ENCODE measurements around the gene PRCD.
"Not testable (repeated sequence)": the region's sequence is repeated elsewhere in the genome, so short reads cannot be mapped to it uniquely, and the experiment has no call there.

The PRCD gene

DNA sequence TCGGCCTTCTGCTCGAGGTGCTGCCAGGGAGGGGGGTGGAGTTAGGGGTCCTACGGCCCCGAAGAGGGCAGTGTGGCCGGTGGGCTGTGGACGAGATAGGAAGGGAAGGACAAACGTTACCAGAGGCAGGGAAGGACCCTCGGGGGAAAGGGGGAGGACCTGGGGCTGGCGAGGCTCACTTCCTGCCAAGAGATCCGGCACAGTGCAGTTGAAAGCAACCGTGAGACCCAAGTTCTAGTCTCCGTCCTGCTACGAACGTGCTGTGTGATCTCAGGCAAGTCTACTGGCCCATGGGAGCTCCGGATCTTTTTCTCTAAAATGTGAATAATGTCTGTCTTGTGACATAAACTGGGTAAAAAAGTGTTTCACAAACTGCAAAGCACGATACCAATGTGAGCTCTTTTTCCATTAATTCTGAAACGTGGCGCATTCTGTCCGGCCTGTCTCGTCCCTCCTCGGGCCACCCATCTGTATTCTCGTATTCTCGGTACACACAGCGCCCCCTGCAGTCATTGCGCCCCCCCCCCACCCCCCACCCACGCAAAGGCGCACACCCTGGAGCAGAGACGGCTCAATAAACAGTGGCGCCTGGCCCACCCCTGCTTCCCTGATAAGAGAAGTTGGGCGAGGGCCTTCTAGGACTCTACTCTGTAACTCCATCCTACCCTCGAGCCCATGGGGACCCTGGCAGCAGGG is 11.2 kb upstream of the PRCD start:
- no peak for FAIRE-seq

DNA sequence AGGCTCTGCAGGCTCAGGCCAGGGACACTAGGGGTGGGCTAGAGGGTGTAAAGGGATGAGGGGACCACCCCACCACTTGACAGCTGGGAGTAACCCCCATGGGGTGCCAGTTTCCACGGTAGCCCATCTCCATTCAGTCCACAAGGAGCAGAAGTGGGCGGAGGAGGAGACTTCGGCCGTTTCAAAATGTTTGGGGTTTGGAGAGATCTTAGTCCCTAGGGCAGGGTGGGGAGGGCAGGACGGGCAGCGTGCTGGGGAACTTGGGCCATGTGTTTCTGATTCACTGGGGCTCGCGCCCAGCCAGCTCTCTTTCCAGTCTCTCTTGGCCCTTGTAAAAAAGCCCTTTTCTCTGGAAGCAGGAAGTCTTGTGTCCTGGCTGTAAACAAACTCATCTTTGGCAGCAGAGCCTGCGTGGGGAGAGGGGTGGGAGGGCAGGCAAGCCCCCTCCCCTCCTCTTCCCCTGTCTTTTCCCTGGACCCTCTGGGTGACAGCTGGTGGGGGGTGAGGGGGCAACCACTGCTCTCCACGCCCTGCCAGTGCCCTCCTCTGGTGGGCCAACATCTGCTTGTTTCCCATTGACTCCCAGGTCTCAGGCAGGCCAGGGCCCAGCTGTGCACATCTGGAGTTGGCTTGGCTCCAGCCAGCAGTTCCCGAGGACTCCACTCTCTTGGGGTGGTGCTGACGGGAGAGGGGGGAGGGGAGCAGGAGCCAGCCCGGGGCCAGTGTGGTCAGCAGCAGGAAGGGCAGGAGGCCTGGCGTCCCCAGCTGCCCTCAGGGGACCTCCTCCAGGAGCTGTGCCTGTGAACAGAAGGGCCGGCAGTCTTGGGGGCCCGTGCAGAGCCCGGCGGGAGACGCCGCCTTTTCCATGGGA is 10.4 kb upstream of the PRCD start:
- FAIRE-seq, result no peak

DNA sequence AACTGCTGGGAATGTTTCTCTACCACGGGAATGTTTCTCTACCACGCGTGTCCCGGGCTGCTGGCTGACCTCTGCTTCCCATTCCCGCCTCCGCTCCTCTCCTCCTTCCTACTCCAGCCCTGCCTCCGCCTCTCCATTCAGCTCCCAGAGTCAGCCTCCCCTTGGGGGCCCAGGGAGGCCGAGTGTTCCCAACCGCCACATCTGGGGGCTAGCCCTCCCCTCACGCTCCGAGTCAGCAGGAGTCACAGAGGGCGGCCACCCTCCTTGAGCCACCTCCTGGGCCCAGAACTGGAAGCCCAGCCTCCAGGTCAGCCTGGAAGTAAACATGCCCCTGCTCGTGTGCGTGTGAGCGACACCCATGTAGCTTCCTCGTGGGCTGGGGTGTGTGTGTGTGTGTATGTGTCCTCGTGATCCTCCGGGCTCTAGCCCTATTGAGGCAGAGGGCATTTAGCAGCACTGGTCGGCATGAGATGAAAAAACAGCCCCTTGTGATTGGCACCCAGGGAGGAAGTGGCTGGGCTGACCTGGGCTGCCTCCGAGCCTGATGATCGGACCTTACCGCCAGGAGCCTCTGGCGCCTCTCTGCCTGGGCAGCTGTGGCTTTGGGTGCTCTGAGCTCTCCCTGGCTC is 9.6 kb upstream of the PRCD start:
- no peak for FAIRE-seq

DNA sequence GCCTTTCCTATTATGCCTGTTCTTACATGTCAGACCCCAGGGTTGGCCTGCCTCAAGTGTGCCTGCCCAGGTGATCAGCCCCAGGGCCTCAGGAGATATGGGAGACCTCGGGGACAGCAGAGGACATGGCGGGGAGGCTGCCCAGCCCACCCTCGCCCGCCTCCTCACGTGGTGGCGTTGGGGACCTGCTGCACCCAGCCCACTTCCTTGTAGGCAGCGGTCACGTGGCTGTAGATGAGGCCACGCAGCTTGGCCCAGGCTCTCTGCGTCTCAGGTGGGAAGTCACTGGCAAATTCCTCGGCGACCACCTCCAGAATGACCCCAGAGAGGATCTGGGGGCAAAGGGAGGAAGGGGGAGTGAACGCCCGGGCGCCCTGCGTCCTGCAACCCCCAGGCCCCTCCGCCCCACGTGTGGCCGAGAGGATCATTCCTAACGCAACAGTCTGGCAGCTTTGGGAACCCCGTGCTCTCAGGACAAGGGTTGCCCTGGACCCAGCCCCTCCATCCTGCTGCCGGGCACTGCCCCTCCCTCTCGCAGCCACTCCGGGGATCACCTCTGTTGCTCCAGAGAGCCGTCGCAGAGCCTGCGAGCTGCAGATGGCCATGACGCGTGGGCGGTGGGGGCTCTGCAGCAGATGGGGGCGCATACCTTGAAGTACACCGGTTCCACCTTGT is 8.9 kb upstream of the PRCD start:
- no peak for FAIRE-seq

DNA sequence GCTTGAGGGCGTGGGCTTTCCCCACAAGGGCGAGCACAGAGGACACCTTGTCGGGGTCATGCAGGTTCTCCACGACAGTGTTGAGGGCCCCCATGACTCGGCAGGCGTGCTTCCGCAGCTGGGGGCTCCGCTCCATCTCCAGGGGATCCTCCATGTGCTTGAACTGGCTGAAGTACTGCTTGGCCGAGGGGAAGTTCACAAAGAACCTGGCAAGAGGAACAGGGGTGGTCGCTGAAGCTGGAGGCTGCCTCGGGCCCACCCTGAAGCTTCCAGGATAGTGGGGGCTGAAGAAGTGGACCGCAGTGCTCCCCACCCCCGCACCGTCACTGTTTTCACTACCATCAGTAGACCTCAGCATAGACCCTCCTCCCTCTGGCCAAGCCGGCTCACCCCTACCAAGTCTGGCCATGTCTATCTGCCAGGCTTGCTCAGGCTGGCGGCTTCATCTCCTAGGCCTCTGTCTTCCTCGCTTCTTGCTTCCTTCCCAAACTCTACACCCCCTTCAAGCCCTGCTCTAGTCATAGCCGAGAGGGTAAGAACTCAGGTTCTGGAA is 8.3 kb upstream of the PRCD start:
- no peak for FAIRE-seq

DNA sequence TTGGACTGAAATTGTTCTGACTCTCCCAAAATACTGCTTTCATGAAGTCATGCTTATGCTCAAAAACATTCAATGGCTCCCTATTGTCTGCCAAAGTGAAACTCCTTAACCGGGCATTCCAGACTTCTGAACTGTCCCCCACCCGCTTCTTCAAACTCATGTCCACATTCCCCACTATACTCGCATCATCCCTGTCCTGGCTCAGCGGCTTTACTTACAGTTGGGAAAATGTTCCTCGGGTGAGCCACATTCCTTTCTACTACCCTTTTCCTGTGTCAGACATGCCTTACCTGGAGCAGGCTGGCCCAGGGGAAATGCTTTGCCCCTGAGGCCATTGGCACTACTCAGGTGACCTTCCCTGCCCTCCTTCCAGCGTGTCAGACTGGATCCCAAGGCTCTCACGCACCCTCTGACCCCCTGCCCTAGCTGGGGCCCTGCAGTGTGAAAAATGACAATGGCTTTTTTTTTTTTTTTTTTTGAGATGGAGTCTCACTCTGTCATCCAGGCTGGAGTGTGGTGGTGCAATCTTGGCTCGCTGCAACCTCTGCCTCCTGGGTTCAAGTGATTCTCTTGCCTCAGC is 7.7 kb upstream of the PRCD start:
- FAIRE-seq, result no peak

DNA sequence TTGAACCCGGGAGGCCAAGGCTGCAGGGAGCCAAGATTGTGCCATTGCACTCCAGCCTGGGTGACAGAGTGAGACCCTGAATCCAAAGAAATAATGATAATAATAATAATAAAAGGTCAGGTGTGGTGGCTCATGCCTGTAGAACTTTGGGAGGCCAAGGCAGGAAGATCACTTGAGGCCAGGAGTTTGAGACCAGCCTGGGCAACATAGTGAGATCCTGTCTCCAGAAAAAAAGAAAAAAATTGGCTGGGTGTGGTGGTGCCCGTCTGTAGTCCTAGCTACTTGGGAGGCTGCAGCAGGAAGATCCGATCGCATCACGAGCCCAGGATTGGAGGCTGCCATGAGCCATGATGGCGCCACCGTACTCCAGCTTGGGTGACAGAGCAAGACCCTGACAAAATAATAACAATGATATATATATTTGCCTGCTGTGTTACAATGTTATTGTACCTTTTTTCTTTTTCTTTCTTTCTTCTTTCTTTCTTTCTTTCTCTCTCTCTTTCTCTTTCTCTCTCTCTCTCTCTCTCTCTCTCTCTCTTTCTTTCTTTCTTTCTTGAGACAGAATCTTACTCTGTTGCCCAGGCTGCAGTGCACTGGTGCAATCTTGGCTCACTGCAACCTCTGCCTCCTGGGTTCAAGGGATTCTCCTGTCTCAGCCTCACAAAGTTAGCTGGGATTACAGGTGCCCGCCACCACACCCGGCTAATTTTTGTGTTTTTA is 6.0 kb upstream of the PRCD start:
- FAIRE-seq, result not testable (repeated sequence)

DNA sequence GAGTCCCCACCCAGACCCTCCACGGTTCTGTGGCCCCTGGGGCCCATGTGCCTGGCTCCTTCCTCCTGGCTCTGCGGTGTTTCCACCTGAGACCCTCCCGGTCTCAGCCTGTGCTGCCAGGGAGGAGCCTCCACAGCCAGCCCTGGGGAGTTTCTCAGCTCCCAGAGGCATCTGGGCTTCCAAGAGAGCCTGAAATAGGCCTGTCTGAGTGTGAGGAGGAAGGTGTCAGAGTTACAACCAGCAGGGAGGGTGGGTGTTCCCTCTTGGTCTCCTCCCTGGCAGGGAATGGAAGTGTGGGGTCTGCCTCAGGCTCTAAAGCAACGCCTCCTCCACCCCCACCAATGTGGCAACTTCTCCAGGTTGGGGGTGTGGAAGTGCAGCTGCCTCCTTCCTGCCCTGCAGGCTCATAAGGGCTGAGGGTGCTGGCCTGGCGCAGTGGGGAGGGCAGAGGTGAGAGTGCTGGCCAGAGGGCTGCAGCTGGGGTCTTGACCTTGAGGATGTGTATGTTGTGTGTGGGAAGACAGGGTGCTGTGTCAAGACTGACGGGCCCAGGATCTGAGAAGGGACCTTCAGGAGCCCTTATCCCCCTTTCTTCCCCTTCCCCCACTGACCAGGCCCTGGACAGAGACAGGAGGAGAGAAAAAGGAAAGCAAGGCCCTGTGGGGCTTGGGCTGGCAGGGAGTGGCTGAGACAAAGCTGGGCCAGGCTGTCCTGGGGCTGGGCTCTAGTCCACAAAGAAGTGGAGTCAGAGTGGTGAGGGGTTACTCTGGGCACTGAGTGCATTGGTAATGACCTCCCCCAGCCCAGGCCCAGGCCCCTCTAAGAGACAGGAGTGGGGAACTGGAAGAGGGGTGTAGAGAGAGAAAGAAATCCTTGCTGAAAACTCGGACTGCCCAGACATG is 4.8 kb upstream of the PRCD start:
- FAIRE-seq, result no peak

DNA sequence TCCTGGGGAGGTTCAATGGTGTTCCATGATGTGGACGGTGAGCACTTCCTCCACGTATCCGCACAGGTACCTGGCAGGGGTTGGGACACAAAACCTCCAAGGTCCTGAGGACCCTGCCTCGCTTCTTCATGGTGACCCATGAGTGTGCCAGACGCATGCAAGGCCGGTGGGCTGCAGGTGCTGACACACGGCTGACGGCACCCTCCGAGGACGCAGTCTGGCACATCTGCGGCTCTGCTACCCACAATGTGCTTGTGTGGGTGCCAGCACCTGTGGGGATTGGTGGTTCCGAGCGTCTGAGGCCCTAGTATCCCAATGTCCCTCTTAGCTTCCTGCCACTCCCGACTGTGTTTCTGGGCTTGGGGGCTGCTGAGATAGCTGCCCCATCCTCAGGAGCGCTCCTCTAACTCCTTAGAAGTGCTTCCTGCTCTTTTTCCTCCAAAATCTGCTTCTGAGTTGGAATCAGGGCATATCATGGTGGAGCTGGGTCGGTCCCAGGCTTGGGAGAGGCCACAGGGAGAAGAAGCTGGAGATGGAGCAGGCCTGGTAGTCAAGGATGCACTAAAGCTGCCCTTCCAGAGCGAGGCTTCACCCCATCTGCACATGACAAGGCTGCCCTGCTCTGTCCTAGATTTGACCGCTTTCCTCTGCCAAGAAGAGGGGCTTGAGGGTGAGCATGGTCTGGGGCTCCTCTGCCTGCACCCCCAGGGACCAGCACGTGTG is 3.9 kb upstream of the PRCD start:
- FAIRE-seq, result no peak

DNA sequence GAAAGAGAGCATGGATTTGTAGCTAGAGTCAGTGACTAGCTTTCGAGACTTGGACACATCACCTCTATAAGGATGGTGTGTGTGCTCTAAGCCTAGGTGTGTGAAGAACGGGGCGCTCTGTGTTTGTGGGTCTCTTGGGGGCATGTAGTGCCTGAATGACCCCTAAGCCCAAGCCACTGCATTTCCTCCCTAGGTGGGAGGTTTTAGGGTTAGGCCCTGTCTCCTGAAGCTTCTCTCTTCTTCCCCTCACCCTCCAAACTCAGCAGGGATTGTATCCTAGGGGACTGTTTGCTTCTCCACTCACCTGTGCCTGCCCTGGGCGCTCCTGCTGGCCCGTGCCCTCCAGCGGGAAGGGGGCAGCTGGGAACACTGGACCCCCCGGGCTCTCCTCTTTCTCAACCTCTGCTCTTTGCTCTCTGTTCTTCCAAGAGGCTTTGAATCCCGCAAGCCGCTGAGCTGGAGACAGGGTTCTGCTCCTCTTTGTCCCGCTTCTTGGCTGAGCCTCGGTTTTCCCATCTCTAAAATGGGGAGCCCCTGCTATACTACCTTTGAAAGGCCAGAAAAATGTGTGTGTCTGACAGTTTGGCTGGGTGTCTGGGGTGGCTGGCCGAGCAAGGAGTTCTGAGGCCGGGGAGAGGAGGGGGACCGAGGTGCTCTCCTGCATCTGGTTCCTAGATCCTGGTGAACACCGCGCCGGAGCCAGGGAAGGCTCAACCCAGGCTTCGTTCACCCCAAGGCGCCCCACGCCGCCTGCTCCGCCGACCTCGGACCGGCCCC is 3.1 kb upstream of the PRCD start:
- FAIRE-seq, result no peak

DNA sequence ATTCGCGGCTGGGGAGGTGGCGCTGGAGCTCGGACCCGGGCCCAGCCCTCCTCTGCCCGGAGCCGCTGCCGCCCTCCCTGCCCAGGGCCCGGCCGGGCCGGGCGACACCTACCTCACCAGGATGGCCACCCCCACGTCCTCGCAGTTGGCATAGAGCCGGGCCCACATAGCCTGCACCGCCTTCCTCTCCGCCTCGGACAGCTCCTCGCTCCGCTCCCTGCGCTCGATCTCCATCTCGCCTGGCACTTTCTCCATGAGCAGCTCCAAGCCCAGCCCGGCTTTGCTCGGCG is 2.6 kb upstream of the PRCD start:
- FAIRE-seq, result no peak

DNA sequence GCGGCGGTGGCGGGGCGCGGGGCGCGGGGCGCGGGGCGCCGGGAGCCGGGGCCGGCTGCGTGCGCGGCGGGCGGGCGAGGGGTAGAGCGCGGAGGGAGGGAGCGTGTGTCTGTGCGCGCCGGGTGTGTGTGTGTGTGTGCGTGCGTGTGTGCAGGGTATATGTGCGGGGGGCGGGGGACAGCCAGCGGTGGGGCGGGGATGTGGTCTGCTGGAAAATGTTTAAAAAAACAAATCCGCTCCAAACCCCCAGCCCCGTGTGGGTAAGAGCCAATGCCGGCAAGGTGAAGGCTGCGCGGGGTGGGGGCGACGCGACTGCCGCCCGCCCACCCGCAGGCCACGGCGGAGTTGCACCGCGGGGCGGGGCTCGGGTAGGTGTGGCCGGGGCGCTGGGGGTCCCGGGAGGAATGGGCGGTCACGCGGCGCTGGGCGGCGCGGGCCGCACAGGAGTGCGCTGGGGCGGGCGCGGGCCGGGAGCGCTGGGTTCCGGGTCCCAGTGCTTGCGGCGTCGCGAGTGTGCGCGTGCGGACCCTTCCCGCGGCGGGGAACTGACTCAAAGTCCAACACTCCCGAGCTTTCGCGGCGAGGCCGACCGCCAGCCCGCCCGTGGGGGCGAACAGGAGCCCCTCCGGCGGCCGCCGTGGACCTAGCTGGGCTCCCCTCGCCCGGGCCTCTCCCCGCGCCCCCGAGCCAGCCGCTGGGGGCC is 2.1 kb upstream of the PRCD start, which contains the start of gene CYGB:
TSS of gene CYGB (minus strand) at position 132 of the 703 bp plus-strand sequence. CDS start 167 bp downstream, outside the sequence.
- FAIRE-seq, result no peak

DNA sequence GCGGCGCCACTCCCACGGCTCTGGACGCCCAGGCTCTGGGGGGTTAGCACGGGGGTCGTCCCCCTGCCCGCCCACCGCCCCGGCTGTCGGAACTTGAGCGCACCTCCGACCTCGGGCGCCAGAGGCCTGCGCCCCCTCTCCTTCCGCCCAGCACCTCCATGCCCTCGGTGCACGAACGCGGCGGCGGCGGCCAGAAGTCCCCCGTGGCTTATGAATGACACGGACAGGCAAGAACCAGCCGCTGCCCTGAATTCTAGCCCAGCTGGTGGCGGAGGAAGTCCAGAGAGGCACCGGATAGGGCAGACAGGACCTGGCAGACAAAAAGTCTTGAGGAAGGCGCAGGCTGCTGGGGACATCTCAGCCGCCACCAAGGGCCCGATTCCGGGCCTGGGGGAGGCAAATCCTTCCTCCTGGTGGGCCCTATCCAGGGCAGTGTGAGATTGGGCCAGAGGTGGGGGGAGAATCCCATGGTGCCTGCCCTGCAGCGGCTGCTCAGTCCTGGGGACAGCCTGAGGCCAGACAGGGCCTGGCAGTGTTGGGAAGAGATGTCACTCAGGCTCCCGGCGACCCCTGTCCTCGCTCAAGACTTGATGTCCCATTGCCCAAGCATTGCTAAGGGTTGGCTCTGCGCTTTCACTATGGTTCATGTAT is 1.4 kb upstream of the PRCD start:
- FAIRE-seq, result no peak

DNA sequence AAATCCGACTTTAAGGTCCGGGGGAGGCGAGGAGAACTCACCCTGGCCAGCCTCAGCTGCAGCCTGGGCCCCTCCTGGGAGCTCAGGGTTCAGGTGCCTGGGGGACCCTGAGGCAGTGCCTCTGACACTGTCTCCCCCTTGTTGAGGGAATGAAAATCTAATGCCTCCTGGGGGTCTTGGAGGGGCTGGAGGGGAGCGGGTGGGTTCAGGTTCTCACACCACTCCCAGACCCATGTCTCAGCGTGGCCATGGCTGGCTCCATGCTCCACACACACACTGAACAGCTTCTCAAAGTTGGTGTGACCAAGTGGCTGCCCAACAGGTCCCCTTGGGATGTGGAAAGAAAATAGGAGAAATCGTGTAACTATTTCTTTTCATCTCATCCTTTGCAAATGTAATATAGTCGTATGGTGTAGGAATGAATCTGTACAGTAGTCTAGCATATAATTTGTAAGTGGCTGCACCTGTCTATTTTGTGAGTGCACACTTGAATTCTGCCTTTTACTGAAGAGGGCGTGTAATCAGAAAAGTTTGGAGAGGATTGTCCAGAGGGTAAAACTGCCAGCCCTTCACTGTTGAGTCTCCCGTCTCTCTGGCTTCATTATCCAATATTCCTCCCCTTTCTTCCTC is 788 bp upstream of the PRCD start:
- FAIRE-seq, result no peak

DNA sequence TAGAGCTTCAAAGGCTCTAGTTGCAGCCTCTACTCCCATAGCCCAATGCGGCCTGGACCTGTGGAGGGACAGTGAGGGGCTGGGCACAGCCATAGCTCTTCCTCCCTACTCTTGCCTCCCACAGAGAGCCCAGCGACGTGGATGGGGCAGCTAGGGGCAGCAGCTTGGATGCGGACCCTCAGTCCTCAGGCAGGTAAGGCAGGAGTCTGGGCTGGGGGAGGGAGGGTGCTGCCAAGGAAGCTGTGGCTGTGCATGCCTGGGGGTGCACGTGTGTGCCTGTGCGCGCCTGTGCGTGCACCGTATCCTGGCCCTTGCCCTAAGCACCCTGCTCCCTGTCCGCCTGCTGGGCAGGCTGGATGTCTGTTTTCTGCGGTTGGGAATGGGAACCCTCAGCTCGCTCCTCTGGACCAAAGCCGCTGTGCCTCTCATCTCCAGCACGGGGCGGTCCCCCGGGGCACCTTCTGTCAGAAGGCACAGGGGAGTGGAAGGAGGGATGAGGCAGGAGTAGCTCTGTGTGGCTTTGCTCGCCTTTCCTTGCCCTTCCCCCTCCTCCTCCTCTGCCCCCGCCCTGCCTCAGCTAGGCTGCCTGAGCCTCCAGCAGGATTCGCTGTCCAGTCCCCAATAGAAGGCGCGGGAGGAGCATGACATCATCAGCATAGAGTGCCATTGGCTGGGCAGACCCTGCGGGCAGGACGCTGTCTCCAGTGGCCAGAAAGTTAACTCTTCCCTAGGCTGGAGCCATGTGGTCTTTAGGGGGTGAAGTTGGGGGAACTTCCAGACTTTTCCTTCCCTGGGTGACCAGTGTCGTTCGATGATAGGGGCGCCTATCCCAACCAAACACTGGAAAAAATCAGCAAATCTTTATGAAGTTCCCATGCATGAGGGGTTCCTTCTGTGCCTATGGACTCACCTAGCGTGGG is 797 bp downstream of the PRCD start:
- peak; percentile 97 for FAIRE-seq

DNA sequence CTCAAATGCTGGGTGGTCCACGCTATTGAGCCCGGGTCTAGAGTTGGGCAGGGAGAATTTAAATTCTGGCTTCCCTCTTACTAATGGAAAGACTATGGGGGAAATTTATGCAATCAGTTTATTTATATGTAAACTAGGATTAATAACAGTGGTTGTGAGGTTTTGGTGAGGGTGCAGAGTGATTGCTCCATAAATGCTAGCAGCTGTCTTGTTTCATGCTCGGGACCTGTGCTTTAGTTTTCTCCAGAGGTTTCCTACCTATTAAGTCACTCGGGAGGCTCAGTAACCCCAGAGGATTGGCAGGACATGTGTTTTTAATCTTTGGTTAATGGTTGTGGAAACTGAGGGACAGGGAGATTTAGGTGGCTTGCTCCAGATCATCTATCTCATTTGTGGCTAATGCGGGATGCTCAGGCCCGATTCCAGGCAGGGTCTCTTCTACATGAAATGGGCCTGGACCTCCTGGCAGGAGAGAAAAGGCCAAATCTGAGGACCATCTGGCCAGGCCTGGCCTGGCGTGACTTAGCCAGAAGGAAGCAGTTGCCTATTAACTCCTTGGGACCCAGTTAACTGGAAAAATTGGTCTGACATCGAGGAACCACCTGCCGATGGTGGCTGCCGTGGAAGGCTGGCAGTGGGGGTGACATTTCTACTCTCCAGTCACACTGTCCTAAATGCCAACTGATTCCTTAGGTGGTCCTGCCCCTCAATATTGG is 2.1 kb downstream of the PRCD start:
- FAIRE-seq, result no peak
